Superior temporal gyrus (tissue), 1 donor: ENCODE measurements around the gene C22orf15.
A peak's percentile ranks its signal among the peaks of the same experiment; 100 is the strongest.

Source experiments
- DNase-seq: peaks from one replicate; pipeline ENCODE4 v3.0.0-alpha.2; 2016; ENCODE audit errors: extremely low spot score

C22orf15 gene

GRCh38 chr22:23750714-23751440, 11.9 kb upstream of the C22orf15 start, which contains the start of gene ZNF70:
ZNF70 (minus strand) TSS chr22:23751112; CDS start chr22:23745140, 5,972 bp downstream.
- peak; percentile 57 for DNase-seq

- peak; percentile 22 for DNase-seq
These were observed 11.3 kb upstream of the C22orf15 start for GRCh38 chr22:23751441-23751996.

GRCh38 chr22:23752090-23752691, 10.6 kb upstream of the C22orf15 start:
- DNase-seq: no peak

GRCh38 chr22:23752750-23753149, 10.0 kb upstream of the C22orf15 start:
- DNase-seq: no peak

- no peak for DNase-seq
These were observed 9.4 kb upstream of the C22orf15 start for GRCh38 chr22:23753385-23753784.

GRCh38 chr22:23754220-23754919, 8.4 kb upstream of the C22orf15 start, which contains the start of gene VPREB3:
VPREB3 (minus strand) TSS chr22:23754425; CDS start chr22:23754363, 62 bp downstream.
- DNase-seq: no peak

- DNase-seq: peak; percentile 87
These were observed 7.7 kb upstream of the C22orf15 start for GRCh38 chr22:23754980-23755636.

- DNase-seq: no peak
These were observed 7.1 kb upstream of the C22orf15 start for GRCh38 chr22:23755711-23756110.

- no peak for DNase-seq
These were observed 5.9 kb upstream of the C22orf15 start for GRCh38 chr22:23756891-23757290.

- no peak for DNase-seq
These were observed 3.2 kb upstream of the C22orf15 start for GRCh38 chr22:23759566-23759965.

GRCh38 chr22:23760056-23760455, 2.7 kb upstream of the C22orf15 start:
- no peak for DNase-seq

GRCh38 chr22:23763579-23763945, 772 bp downstream of the C22orf15 start:
- DNase-seq: no peak

GRCh38 chr22:23763954-23764353, 1.2 kb downstream of the C22orf15 start:
- DNase-seq: no peak

GRCh38 chr22:23764899-23765881, 2.4 kb downstream of the C22orf15 start:
- no peak for DNase-seq

- DNase-seq: no peak
These were observed 4.5 kb downstream of the C22orf15 start for GRCh38 chr22:23767303-23767672.

GRCh38 chr22:23767673-23768548, 5.1 kb downstream of the C22orf15 start, which contains the start of gene CHCHD10:
CHCHD10 (minus strand) TSS chr22:23767972; CDS start chr22:23767874, 98 bp downstream.
- DNase-seq: peak; percentile 91

GRCh38 chr22:23769321-23769965, 6.7 kb downstream of the C22orf15 start:
- DNase-seq: no peak

- no peak for DNase-seq
These were observed 9.5 kb downstream of the C22orf15 start for GRCh38 chr22:23772315-23772648.
